OCI-LY7 (cell line): ENCODE results near the gene SLC16A10. TPM values are rescaled to one million over a fixed set of nuclear protein-coding genes. Genes with fewer than 3 reads are reported as not detected.

Experiments
- BruUV-seq: library from RNA; stranded (reverse); fragments of 400-500 nt; replicated peaks from 2 replicates; lab custom pipeline; 2021; lab: Mats Ljungman, UMichigan
- CTCF ChIA-PET: fragments of 300-600 bp; sonication (Branson Sonifier 250); formaldehyde crosslinking; loops from one replicate; lab custom pipeline; 2022; ENCODE audit warnings: antibody characterized with exemption; ENCODE audit not compliant: unreplicated experiment; lab: Charles Lee
- POLR2A ChIA-PET: fragments of 300-600 bp; sonication (Branson Sonifier 250); formaldehyde crosslinking; loops from one replicate; lab custom pipeline; 2022; ENCODE audit warnings: antibody characterized with exemption; lab: Charles Lee
- DNase-seq: peaks from one replicate; pipeline ENCODE4 v3.0.0-alpha.2; 2015; ENCODE audit warnings: low spot score
- H2AFZ ChIP-seq: fragments of 200-600 bp; sonication (generic), shearing (Covaris generic); 2 replicates; pipeline ENCODE4 v1.6.1; 2014; ENCODE audit warnings: mild to moderate bottlenecking, antibody characterized with exemption, low read length, moderate library complexity
- H3K27ac ChIP-seq: fragments of 200-600 bp; sonication (generic); 2 replicates; pipeline ENCODE4 v1.5.1; 2014; ENCODE audit warnings: mixed run types, low read depth, mild to moderate bottlenecking, moderate library complexity, low read length, inconsistent platforms; ENCODE audit not compliant: poor library complexity, severe bottlenecking
- H3K36me3 ChIP-seq: fragments of 200-600 bp; sonication (generic); 2 replicates; pipeline ENCODE4 v1.6.1; 2014; ENCODE audit warnings: mild to moderate bottlenecking, antibody characterized with exemption, low read length, moderate library complexity, mixed read lengths; ENCODE audit not compliant: insufficient read depth
- H3K4me1 ChIP-seq: fragments of 200-600 bp; sonication (generic); 2 replicates; pipeline ENCODE4 v1.5.1; 2014; ENCODE audit warnings: mild to moderate bottlenecking, low read length; ENCODE audit not compliant: insufficient read depth, poor library complexity, severe bottlenecking
- H3K4me2 ChIP-seq: fragments of 200-600 bp; sonication (generic); 2 replicates; pipeline ENCODE4 v1.6.1; 2014; ENCODE audit warnings: mild to moderate bottlenecking, low read length
- H3K4me3 ChIP-seq: fragments of 200-600 bp; sonication (generic); 2 replicates; pipeline ENCODE4 v1.5.1; 2014; ENCODE audit warnings: mild to moderate bottlenecking, low read depth, low read length; ENCODE audit not compliant: poor library complexity, severe bottlenecking
- H3K79me2 ChIP-seq: fragments of 200-600 bp; sonication (generic); 2 replicates; pipeline ENCODE4 v1.6.1; 2016; ENCODE audit warnings: low read depth, mild to moderate bottlenecking, low read length, moderate library complexity, mixed read lengths; ENCODE audit not compliant: insufficient read depth
- H3K9me2 ChIP-seq: fragments of 200-600 bp; sonication (generic); 2 replicates; pipeline ENCODE4 v1.6.1; 2016; ENCODE audit warnings: mild to moderate bottlenecking, low read length, mixed read lengths; ENCODE audit not compliant: insufficient read depth
- H3K9me3 ChIP-seq: fragments of 200-600 bp; sonication (generic); 2 replicates; pipeline ENCODE4 v1.6.1; 2014; ENCODE audit warnings: mild to moderate bottlenecking, mixed run types, low read length, mixed read lengths
- H4K20me1 ChIP-seq: fragments of 200-600 bp; sonication (generic); 2 replicates; pipeline ENCODE4 v1.6.1; 2014; ENCODE audit warnings: mild to moderate bottlenecking, antibody characterized with exemption, low read length, moderate library complexity, mixed read lengths; ENCODE audit not compliant: insufficient read depth
- CTCF ChIP-seq: fragments of 200-600 bp; sonication (generic); conservative IDR thresholded peaks from 2 replicates; pipeline ENCODE4 v1.5.1; 2014; ENCODE audit warnings: mild to moderate bottlenecking, antibody characterized with exemption, low read length, moderate library complexity, mixed read lengths
- EZH2phosphoT487 ChIP-seq: fragments of 200-600 bp; sonication (generic); IDR thresholded peaks from 2 replicates; pipeline ENCODE4 v1.6.1; 2018; ENCODE audit warnings: low read depth, borderline replicate concordance, mild to moderate bottlenecking, mixed run types, antibody characterized with exemption, low read length, moderate library complexity, mixed read lengths
- intact Hi-C: fragments of 100-400 bp; cut with micrococcal nuclease; formaldehyde crosslinking; loops from one replicate; pipeline ENCODE4 v1.10.0; 2022; ENCODE audit not compliant: unreplicated experiment
- total RNA-seq, 2 experiments: library from RNA; depleted of rRNA in 1 of 2; stranded (reverse); fragments of >200 nt in 1 of 2; shearing (Covaris generic) in 1 of 2; gene quantifications; 2 replicates each; pipeline ENCODE4 v1.2.3, GENCODE V29; 2014 to 2022

SLC16A10 gene
- total RNA-seq, 2 experiments from 2014 or later: not detected

- no peaks in the 10 kb centered on the region for H3K9me2 ChIP-seq
- intact Hi-C loops: no loop called here
- no peak for DNase-seq
- H3K4me2 ChIP-seq: no peak overlapping the region
- no peaks in the 10 kb centered on the region for H4K20me1 ChIP-seq
- TF ChIP-seq EZH2phosphoT487 (no peak), CTCF (no peak)
- no TSS peak for BruUV-seq
- no peak overlapping the region for H3K27ac ChIP-seq
- H3K36me3 ChIP-seq: no peaks in the 10 kb centered on the region
- H3K4me1 ChIP-seq: no peaks in the 10 kb centered on the region
- POLR2A ChIA-PET: interaction anchor here (0.6 to 1.4 kb wide), 3 partner anchors 10 to 554 kb away, joined by 3 to 5 read pairs (median 5); no protein-coding TSS in a partner anchor
- CTCF ChIA-PET: no interaction called here
- no peak overlapping the region for H2AFZ ChIP-seq
- H3K4me3 ChIP-seq: no peak overlapping the region
- H3K9me3 ChIP-seq: no peaks in the 10 kb centered on the region
- H3K79me2 ChIP-seq: no peaks in the 10 kb centered on the region
Measured at GRCh38 chr6:111119571-111120329, 32.4 kb downstream of the SLC16A10 start.

GRCh38 chr6:111121789-111122350 is 34.6 kb downstream of the SLC16A10 start:
- TF ChIP-seq EZH2phosphoT487: no peak
- no peak for TF ChIP-seq CTCF
- no peaks in the 10 kb centered on the region for H3K4me1 ChIP-seq
- intact Hi-C loops: no loop called here
- H3K79me2 ChIP-seq: no peaks in the 10 kb centered on the region
- ChIA-PET POLR2A (no interaction called here), CTCF (no interaction called here)
- no peak overlapping the region for H3K27ac ChIP-seq
- H3K9me3 ChIP-seq: no peaks in the 10 kb centered on the region
- no peak for DNase-seq
- H2AFZ ChIP-seq: no peak overlapping the region
- H3K4me3 ChIP-seq: no peak overlapping the region
- H3K4me2 ChIP-seq: no peak overlapping the region
- no peaks in the 10 kb centered on the region for H3K9me2 ChIP-seq
- no peaks in the 10 kb centered on the region for H4K20me1 ChIP-seq
- H3K36me3 ChIP-seq: no peaks in the 10 kb centered on the region
- BruUV-seq: no TSS peak
